K562 (cell line): Measurements from ENCODE around the gene FRMD4B. TPM values are rescaled to one million over a fixed set of nuclear protein-coding genes. Genes with fewer than 3 reads are reported as not detected.

Experiments used
- ATAC-seq: fragments of 200-7000 bp; cut with Tn5 transposase; 3 replicates; pipeline ENCODE4 v1.9.1; 2020; ENCODE audit warnings: moderate library complexity
- BruUV-seq: library from RNA; stranded (reverse); fragments of 400-500 nt; replicated peaks from 2 replicates; lab custom pipeline; 2021; lab: Mats Ljungman, UMichigan
- CTCF ChIA-PET: fragments of 300-600 bp; formaldehyde crosslinking; extraction: SDS; loops from one replicate; lab custom pipeline; 2021; ENCODE audit warnings: low intra/inter-chr PET ratio; lab: Yijun Ruan, JAX
- POLR2A ChIA-PET: fragments of 300-600, 350-650 bp; sonication (Branson Sonifier 250); formaldehyde crosslinking; extraction: SDS; loops from one replicate; lab custom pipeline; 2021; ENCODE audit warnings: antibody characterized with exemption, inconsistent platforms; lab: Yijun Ruan, JAX
- DNase-seq, 4 experiments: peaks; one replicate each; pipeline versions ENCODE4 v3.0.0 to v3.0.0-alpha.2; 2011 to 2018; ENCODE audit warnings: low spot score in 3 of 4, mixed read lengths in 3 of 4; ENCODE audit errors: extremely low read depth in 1 of 4
- FAIRE-seq: peaks from 2 replicates; lab custom pipeline; 2011; peaks lifted over from hg19 to GRCh38; lab: Jason Lieb, UNC
- H2AFZ ChIP-seq: 2 replicates; pipeline ENCODE4 v1.6.0; 2011; ENCODE audit warnings: low read depth, low read length, control low read depth, inconsistent platforms
- H3K27ac ChIP-seq: fragments of 200-600 bp; 3 replicates; pipeline ENCODE4 v1.8.0; 2011; ENCODE audit warnings: low read depth, mild to moderate bottlenecking, control low read depth, inconsistent platforms, low read length, moderate library complexity, mixed read lengths; ENCODE audit errors: extremely low read depth
- H3K27me3 ChIP-seq, 2 experiments: fragments of 300-600 bp in 1 of 2; 2 replicates in 1 of 2; 3 replicates in 1 of 2; pipeline versions ENCODE4 v1.6.0 to v1.8.0; 2011; ENCODE audit warnings: inconsistent platforms in 2 of 2, low read length in 2 of 2, mild to moderate bottlenecking in 1 of 2, mixed read lengths in 1 of 2, moderate library complexity in 1 of 2; ENCODE audit not compliant: control insufficient read depth in 2 of 2, insufficient read depth in 2 of 2
- H3K36me3 ChIP-seq: fragments of 300-600 bp; 3 replicates; pipeline ENCODE4 v1.8.0; 2011; ENCODE audit warnings: mild to moderate bottlenecking, low read length, inconsistent platforms; ENCODE audit not compliant: control insufficient read depth, insufficient read depth
- H3K4me1 ChIP-seq, 2 experiments: fragments of 200-600 bp in 1 of 2; replicated peaks in 1 of 2; 2 replicates in 1 of 2; 3 replicates in 1 of 2; pipeline versions ENCODE4 v1.5.1 to v1.8.0; 2011; ENCODE audit warnings: inconsistent platforms in 2 of 2, low read length in 2 of 2, mild to moderate bottlenecking in 1 of 2, mixed read lengths in 1 of 2, moderate library complexity in 1 of 2; ENCODE audit not compliant: control insufficient read depth in 2 of 2, insufficient read depth in 2 of 2
- H3K4me2 ChIP-seq: 2 replicates; pipeline ENCODE4 v1.6.1; 2011; ENCODE audit warnings: low read length, control low read depth, inconsistent platforms, mixed read lengths; ENCODE audit not compliant: insufficient read depth
- H3K4me3 ChIP-seq: fragments of 200-600 bp; sonication (generic), shearing (Covaris generic); 2 replicates; pipeline ENCODE4 v1.5.1; 2016; ENCODE audit warnings: control low read depth, inconsistent platforms
- H3K79me2 ChIP-seq: fragments of 200-600 bp; 3 replicates; pipeline ENCODE4 v1.8.0; 2011; ENCODE audit warnings: low read length, inconsistent platforms; ENCODE audit not compliant: control insufficient read depth, insufficient read depth
- H3K9ac ChIP-seq, 2 experiments: 2 replicates each; pipeline versions ENCODE4 v1.6.0 to v1.6.1; 2011; ENCODE audit warnings: low read depth in 2 of 2, low read length in 2 of 2, control low read depth in 1 of 2, inconsistent platforms in 1 of 2, mild to moderate bottlenecking in 1 of 2, mixed read lengths in 1 of 2; ENCODE audit not compliant: insufficient read depth in 1 of 2
- H3K9me1 ChIP-seq: one replicate; pipeline ENCODE4 v1.6.0; 2011; ENCODE audit warnings: inconsistent platforms, mild to moderate bottlenecking, low read length, moderate library complexity; ENCODE audit not compliant: control insufficient read depth, insufficient read depth
- H3K9me3 ChIP-seq: replicated peaks from 2 replicates; pipeline ENCODE4 v1.5.1; 2011; ENCODE audit warnings: low read depth, low read length, inconsistent platforms; ENCODE audit not compliant: control insufficient read depth, insufficient read depth
- H4K20me1 ChIP-seq: replicated peaks from 2 replicates; pipeline ENCODE4 v1.6.1; 2011; ENCODE audit warnings: low read length, inconsistent platforms, mixed read lengths; ENCODE audit not compliant: control insufficient read depth, insufficient read depth
- CREB1 ChIP-seq, 2 experiments: sonication (generic) in 1 of 2; formaldehyde crosslinking in 1 of 2; IDR thresholded peaks; 2 replicates each; pipeline versions ENCODE4 v1.6.1 to v1.8.0; 2012 to 2022; ENCODE audit warnings: inconsistent platforms in 1 of 2, mild to moderate bottlenecking in 1 of 2, missing genetic modification reagents in 1 of 2, moderate library complexity in 1 of 2
- FOXP4 ChIP-seq: sonication (generic); formaldehyde crosslinking; IDR thresholded peaks from 2 replicates; pipeline ENCODE4 v1.8.0; 2022; ENCODE audit warnings: mild to moderate bottlenecking, missing genetic modification reagents, borderline replicate concordance
- HDGF ChIP-seq: fragments of 450-650 bp; IDR thresholded peaks from 2 replicates; pipeline ENCODE4 v1.6.1; 2016
- NCOA6 ChIP-seq: fragments of 450-650 bp; IDR thresholded peaks from 2 replicates; pipeline ENCODE4 v1.6.1; 2017; ENCODE audit warnings: mild to moderate bottlenecking
- RFX5 ChIP-seq: IDR thresholded peaks from 2 replicates; pipeline ENCODE4 v1.6.1; 2011; ENCODE audit warnings: low read depth, mild to moderate bottlenecking, improper control_type of control experiment, low read length
- SP2 ChIP-seq: IDR thresholded peaks from 2 replicates; pipeline ENCODE4 v1.6.1; 2011; ENCODE audit warnings: mild to moderate bottlenecking, low read depth, low read length, moderate library complexity; ENCODE audit not compliant: poor library complexity, severe bottlenecking; ENCODE audit errors: extremely low read depth
- ZNF146 ChIP-seq: IDR thresholded peaks from one replicate; pipeline ENCODE4 v1.6.1; 2018; ENCODE audit warnings: missing compliant biosample characterization; ENCODE audit not compliant: unreplicated experiment
- ZNF699 ChIP-seq: fragments of 250-450 bp; sonication (Bioruptor Pico); IDR thresholded peaks from 2 replicates; pipeline ENCODE4 v1.8.0; 2021; ENCODE audit warnings: mild to moderate bottlenecking, moderate library complexity; ENCODE audit not compliant: insufficient replicate concordance
- WGBS: fragments of 100-300 bp; shearing (Covaris generic); methylation state at CpG from one replicate; pipeline ENCODE4 v1.1.6; 2016; ENCODE audit warnings: low coverage, mixed read lengths; ENCODE audit not compliant: insufficient coverage; ENCODE audit errors: missing lambda C conversion rate; 5-methylcytosine and 5-hydroxymethylcytosine counted together
- in situ Hi-C: fragments of 300-500 bp; cut with MboI; formaldehyde crosslinking; loops from 4 replicates; pipeline ENCODE4 v1.15.0; 2018; ENCODE audit warnings: inconsistent platforms, mixed read lengths
- intact Hi-C: fragments of 100-400 bp; cut with micrococcal nuclease; formaldehyde crosslinking; loops from 2 replicates; pipeline ENCODE4 v1.14.2; 2022
- polyA plus RNA-seq, 8 experiments: library from polyadenylated mRNA; depleted of rRNA in 4 of 8; stranded (reverse) in 5 of 8; unstranded in 3 of 8; fragments of >200 nt; fragmentation: Nextera tagmentation in 2 of 8; fragmentation: Illumina TruSeq in 1 of 8; extraction: Ambion mirVana in 2 of 8; extraction: Trizol in 1 of 8; gene quantifications; 2 replicates each; pipeline versions ENCODE4 v1.2.1 to v1.2.3, GENCODE V29; 2011 to 2014; ENCODE audit warnings: inconsistent platforms in 1 of 8, missing spikeins in 1 of 8
- total RNA-seq, 7 experiments: library from RNA; depleted of rRNA in 6 of 7; stranded (reverse); fragments of >200 nt in 6 of 7; fragmentation: Illumina TruSeq in 2 of 7; extraction: Trizol in 2 of 7; gene quantifications; 2 replicates each; pipeline versions ENCODE4 v1.2.1 to v1.2.3, GENCODE V29; 2011 to 2021; ENCODE audit warnings: low replicate concordance in 1 of 7

The FRMD4B gene
- total and polyA plus RNA-seq, 9 of the 15 experiments (the other 6 are each of a cell fraction or from before 2014, with no cell fraction given): 0.03 to 0.09 (median 0.04) TPM; not detected in 3

- Histone ChIP-seq H2AFZ (no peak overlapping the region), H3K27me3 (no peaks in the 10 kb centered on the region), H3K9me1 (no peaks in the 10 kb centered on the region), H3K9me3 (no peaks in the 10 kb centered on the region), H4K20me1 (no peaks in the 10 kb centered on the region), H3K4me2 (no peak overlapping the region), H3K4me3 (no peak overlapping the region)
- POLR2A ChIA-PET: no interaction called here
- DNase-seq (no peak), FAIRE-seq (no peak)
- no TSS peak for BruUV-seq
- CTCF ChIA-PET: no interaction called here
- TF ChIP-seq CREB1 (IDR thresholded peaks at IDR 0.05): no peak
- TF ChIP-seq CREB1 (CRISPR knock-in tag; IDR thresholded peaks at IDR 0.05): no peak
- TF ChIP-seq RFX5: no peak
- no peak for TF ChIP-seq HDGF
- TF ChIP-seq ZNF146 (CRISPR knock-in tag): no peak
- TF ChIP-seq SP2: no peak
- TF ChIP-seq FOXP4 (CRISPR knock-in tag): no peak
- no peak for TF ChIP-seq ZNF699 (CRISPR knock-in tag)
- no peak for TF ChIP-seq NCOA6
- TF ChIP-seq, all 486 proteins: peak for 0
- no peaks in the 10 kb centered on the region for H3K36me3 ChIP-seq
- no peak overlapping the region for H3K9ac ChIP-seq
- 0% methylated on average over 4 of the region's 4 CpGs for WGBS
- in situ Hi-C loops (no loop called here), intact Hi-C loops (no loop called here)
- H3K27ac ChIP-seq: no peak overlapping the region
- H3K4me1 ChIP-seq: no peaks in the 10 kb centered on the region
- no peaks in the 10 kb centered on the region for H3K79me2 ChIP-seq
- ATAC-seq: no peak
Observed at GRCh38 chr3:69343875-69344274, 42.0 kb downstream of the FRMD4B start.
